NB4 (cell line): ENCODE results near the gene C1QC.

Experiments used
- MYC ChIP-seq: IDR thresholded peaks from 2 replicates; pipeline ENCODE4 v1.6.1; 2011; ENCODE audit warnings: low read depth, low read length
- POLR2A ChIP-seq: IDR thresholded peaks from 2 replicates; pipeline ENCODE4 v1.6.1; 2011; ENCODE audit warnings: mild to moderate bottlenecking; ENCODE audit not compliant: insufficient read length; ENCODE audit errors: extremely low read depth
- TF ChIP-seq, protein P1 (sequence below): IDR thresholded peaks from one replicate; pipeline ENCODE4 v1.5.1; 2012; ENCODE audit warnings: low read depth, low read length
- TF ChIP-seq, protein P2 (sequence below): IDR thresholded peaks from 2 replicates; pipeline ENCODE4 v1.6.1; 2011; ENCODE audit warnings: low read depth, low read length

DNA sequence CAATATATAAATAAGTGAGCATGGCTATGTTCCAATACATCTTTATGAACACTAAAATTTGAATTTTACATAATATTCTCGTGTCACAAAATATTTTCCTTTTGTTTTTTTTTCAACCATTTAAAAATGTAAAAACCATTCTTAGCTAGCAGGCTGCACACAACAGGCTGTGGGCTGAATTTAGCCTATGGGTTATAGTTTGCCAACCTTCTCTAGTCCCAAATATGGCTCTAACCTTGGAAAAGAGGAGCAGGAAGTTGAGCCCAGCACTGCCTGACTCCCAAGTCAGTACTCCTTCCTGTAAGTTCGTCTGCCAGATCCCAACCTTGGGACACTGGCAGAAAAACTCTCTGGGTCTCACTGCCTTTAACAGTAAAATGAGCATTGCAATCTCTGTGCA lies 23.0 kb downstream of the C1QC start:
- TF ChIP-seq, protein P1, sequence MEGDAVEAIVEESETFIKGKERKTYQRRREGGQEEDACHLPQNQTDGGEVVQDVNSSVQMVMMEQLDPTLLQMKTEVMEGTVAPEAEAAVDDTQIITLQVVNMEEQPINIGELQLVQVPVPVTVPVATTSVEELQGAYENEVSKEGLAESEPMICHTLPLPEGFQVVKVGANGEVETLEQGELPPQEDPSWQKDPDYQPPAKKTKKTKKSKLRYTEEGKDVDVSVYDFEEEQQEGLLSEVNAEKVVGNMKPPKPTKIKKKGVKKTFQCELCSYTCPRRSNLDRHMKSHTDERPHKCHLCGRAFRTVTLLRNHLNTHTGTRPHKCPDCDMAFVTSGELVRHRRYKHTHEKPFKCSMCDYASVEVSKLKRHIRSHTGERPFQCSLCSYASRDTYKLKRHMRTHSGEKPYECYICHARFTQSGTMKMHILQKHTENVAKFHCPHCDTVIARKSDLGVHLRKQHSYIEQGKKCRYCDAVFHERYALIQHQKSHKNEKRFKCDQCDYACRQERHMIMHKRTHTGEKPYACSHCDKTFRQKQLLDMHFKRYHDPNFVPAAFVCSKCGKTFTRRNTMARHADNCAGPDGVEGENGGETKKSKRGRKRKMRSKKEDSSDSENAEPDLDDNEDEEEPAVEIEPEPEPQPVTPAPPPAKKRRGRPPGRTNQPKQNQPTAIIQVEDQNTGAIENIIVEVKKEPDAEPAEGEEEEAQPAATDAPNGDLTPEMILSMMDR, result no peak
- TF ChIP-seq POLR2A (no peak), MYC (no peak)
- TF ChIP-seq, protein P2, sequence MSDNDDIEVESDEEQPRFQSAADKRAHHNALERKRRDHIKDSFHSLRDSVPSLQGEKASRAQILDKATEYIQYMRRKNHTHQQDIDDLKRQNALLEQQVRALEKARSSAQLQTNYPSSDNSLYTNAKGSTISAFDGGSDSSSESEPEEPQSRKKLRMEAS, result no peak
